Measurements from ENCODE around the gene STRBP.
"Not testable (repeated sequence)": the region's sequence is repeated elsewhere in the genome, so short reads cannot be mapped to it uniquely, and the experiment has no call there.

STRBP gene

GRCh38 chr9:123253204-123253603 lies 15.2 kb downstream of the STRBP start:
- no peak for TF ChIP-seq CTCF (IDR thresholded peaks at IDR 0.05; ENCODE audit: extremely low read depth, insufficient read depth, missing control alignments)
- in situ Hi-C loops (cut with MboI; ENCODE audit: low pct_unique_long_range_greater_than_20kb, low sequenced_read_pairs, unreplicated experiment), result no loop called here
- DNase-seq (ENCODE audit: low spot score), result no peak

- DNase-seq (ENCODE audit: low spot score), result no peak
- TF ChIP-seq CTCF (IDR thresholded peaks at IDR 0.05; ENCODE audit: extremely low read depth, insufficient read depth, missing control alignments), result no peak
- in situ Hi-C loops (cut with MboI; ENCODE audit: low pct_unique_long_range_greater_than_20kb, low sequenced_read_pairs, unreplicated experiment), result no loop called here
Measured at GRCh38 chr9:123251741-123252140, 16.6 kb downstream of the STRBP start.

DNA sequence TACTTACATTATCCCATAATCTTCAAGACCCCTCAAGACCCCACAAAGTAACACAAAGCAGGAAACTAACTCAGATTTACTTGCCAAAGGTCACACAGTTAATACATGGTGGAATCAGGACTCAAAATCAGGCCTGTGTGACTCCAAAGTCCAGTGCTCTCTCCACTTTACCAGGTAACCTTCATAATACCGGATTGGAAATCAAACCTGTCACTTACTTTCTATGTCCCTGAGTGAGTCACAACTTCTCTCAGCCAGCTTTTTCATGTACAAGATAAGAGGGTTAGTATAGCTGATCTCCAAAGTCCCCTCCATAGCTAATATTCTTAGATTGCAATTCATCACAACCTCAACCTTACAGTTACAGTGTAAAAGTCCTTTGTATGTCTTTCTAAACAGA lies 17.1 kb downstream of the STRBP start:
- no peak for DNase-seq (ENCODE audit: low spot score)
- in situ Hi-C loops (cut with MboI; ENCODE audit: low pct_unique_long_range_greater_than_20kb, low sequenced_read_pairs, unreplicated experiment), result no loop called here
- no peak for TF ChIP-seq CTCF (IDR thresholded peaks at IDR 0.05; ENCODE audit: extremely low read depth, insufficient read depth, missing control alignments)

DNA sequence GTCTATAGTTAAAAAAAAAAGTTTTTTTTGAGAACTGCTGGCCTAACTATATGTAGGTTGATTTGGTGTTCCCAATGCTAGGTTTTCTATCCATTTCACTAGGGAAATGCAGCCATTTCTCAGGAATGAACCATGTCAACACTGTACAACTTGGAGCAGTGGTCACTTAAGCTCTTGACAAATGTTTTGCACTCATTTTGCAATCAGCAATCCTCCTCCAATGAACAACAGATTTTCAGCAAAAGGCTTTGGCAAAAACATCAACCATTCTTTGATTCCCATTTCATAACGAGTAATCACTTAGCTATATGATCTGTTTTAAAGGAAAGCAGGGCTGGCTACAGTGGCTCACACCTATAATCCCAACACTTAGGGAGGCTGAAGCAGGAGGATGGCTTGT lies 17.9 kb downstream of the STRBP start:
- in situ Hi-C loops (cut with MboI; ENCODE audit: low pct_unique_long_range_greater_than_20kb, low sequenced_read_pairs, unreplicated experiment), result no loop called here
- no peak for DNase-seq (ENCODE audit: low spot score)

GRCh38 chr9:123249162-123249561 lies 19.2 kb downstream of the STRBP start:
- in situ Hi-C loops (cut with MboI; ENCODE audit: low pct_unique_long_range_greater_than_20kb, low sequenced_read_pairs, unreplicated experiment); DNase-seq (ENCODE audit: low spot score): not testable (repeated sequence)

More for the DNA sequence above, 17.9 kb downstream of the STRBP start:
- TF ChIP-seq CTCF (IDR thresholded peaks at IDR 0.05; ENCODE audit: extremely low read depth, insufficient read depth, missing control alignments), result no peak

GRCh38 chr9:123248630-123249029 lies 19.8 kb downstream of the STRBP start:
- in situ Hi-C loops (cut with MboI; ENCODE audit: low pct_unique_long_range_greater_than_20kb, low sequenced_read_pairs, unreplicated experiment), result no loop called here
- no peak for TF ChIP-seq CTCF (IDR thresholded peaks at IDR 0.05; ENCODE audit: extremely low read depth, insufficient read depth, missing control alignments)
- DNase-seq (ENCODE audit: low spot score), result no peak

GRCh38 chr9:123246534-123246933 lies 21.9 kb downstream of the STRBP start:
- TF ChIP-seq CTCF (IDR thresholded peaks at IDR 0.05; ENCODE audit: extremely low read depth, insufficient read depth, missing control alignments), result no peak
- no peak for DNase-seq (ENCODE audit: low spot score)
- in situ Hi-C loops (cut with MboI; ENCODE audit: low pct_unique_long_range_greater_than_20kb, low sequenced_read_pairs, unreplicated experiment), result no loop called here
